HG03457 (cell line): ENCODE results near the gene NPAS2.

Experiments used
- ATAC-seq: cut with Tn5 transposase; IDR thresholded peaks from one replicate; pipeline ENCODE4 v1.9.1; 2021; ENCODE audit warnings: moderate number of reproducible peaks; ENCODE audit not compliant: unreplicated experiment

The NPAS2 gene

GRCh38 chr2:100852999-100853908, 33.3 kb downstream of the NPAS2 start:
- no peak for ATAC-seq

- no peak for ATAC-seq
Measured at GRCh38 chr2:100853909-100854810, 34.2 kb downstream of the NPAS2 start.

DNA sequence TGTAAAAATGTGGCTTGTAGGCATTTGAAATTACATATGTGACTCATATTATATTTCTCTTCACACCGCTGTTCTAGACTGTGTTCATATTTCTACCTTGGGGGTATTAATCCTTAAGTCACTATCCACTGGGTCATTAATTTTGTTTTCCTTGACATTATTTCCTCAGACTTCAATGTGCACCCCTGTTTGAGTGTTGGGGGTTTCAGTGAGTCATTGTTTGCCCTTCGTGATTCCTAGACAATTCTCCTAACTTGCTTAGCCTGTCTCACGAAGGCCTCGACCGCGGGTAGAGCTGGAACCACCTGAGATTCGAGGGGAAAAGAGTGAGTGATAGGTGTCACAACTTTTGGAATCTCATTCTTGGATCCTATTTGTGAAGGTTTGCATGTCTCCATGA, 35.1 kb downstream of the NPAS2 start:
- no peak for ATAC-seq

GRCh38 chr2:100855606-100856005, 35.7 kb downstream of the NPAS2 start:
- no peak for ATAC-seq

- ATAC-seq, result no peak
Measured at GRCh38 chr2:100856732-100857131, 36.8 kb downstream of the NPAS2 start.

DNA sequence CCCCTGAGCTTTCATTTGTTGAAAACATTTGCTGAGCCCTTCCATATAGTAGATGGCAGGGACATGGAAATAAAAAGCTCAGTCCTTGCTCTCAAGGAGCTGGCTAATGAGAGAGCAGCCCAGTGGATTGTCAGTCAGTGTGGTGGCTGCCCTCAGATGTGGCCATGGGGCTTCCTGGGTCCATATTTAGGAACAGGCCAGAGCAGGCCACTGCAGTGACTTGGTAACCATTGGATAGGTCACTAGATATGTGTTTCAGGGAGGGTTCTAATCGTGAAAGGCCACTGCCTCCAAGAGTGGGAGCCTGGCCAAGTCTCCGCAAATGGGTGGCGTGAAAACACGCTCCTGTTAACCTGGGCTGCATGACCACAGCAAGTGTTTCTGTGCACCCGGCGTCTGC, 37.4 kb downstream of the NPAS2 start:
- no peak for ATAC-seq

- ATAC-seq, result no peak
Measured at GRCh38 chr2:100857915-100858314, 38.0 kb downstream of the NPAS2 start.

DNA sequence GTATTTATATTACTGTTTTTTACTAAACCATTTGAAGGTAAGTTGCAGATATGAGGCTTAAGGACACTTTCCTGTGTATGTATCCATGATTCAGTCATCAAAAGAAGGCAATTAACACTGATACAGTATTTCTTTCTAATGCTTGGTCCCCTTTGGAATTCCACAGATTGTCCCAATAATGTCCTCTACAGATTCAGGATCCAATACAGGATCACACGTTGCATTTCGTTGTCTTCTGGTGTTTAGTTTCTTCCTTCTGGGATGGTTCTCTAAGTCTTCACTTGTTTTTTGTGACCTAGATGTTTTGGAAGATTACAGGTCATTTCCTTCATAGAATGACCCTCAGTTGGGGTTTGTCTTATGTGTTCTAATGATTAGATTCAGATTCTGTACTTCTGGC, 40.0 kb downstream of the NPAS2 start:
- ATAC-seq, result no peak

DNA sequence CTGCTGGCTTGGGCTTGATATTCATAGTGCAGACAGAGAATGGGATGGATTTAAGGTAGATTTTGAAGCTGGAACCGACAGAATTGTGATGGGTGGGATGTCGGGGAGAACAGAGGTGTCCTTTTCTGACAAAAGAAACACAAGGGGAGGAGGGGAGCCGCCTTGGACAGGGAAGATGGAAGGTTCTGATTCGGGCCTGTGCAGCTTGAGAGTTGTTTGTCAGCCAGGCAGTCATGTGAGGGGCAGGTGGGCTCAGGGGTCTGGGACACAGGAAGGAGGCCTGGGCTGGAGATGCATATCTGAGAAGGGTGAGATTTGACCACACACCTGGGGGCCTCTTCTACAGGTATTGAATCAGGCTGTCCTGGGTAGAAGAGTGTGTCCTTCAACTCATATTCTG, 41.4 kb downstream of the NPAS2 start:
- no peak for ATAC-seq

DNA sequence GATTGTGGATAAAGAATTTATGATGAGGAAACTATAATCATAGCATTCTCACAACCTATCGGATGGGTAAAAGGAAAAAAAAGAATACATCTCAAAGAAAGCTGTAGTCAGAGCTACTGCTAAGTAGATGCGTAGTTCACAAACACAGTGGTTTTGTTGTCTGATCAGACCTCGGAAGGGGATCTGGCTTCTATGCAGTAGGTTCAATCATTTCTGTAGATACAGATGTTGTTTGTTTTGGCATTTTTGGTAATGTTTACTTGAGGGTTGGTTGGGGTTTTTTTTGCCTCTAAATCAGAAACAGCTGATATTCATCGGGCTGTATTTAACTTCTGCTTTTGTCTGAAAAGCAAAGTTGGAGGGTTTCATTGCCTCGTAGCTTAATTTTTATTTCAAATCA, 42.1 kb downstream of the NPAS2 start:
- no peak for ATAC-seq

- ATAC-seq, result no peak
Measured at GRCh38 chr2:100865816-100866460, 46.0 kb downstream of the NPAS2 start.

DNA sequence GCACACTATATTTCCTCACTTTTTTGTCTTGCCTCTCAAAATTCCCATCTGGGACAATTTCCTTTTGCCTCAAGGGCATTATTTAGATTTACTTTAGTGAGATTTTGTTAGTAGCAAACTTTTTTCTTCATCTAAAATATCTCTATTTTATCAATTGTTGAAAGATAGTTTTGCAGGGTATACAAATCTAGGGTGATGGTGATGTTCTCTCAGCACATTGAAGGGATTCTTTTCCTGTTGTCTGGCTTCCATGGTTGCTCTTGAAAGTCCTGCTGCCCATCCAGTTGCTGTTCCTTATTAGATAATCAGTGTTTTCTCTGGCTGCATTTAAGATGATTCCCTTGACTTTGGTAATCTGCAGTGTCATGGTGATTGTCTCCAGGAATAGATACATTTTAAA, 48.1 kb downstream of the NPAS2 start:
- no peak for ATAC-seq

DNA sequence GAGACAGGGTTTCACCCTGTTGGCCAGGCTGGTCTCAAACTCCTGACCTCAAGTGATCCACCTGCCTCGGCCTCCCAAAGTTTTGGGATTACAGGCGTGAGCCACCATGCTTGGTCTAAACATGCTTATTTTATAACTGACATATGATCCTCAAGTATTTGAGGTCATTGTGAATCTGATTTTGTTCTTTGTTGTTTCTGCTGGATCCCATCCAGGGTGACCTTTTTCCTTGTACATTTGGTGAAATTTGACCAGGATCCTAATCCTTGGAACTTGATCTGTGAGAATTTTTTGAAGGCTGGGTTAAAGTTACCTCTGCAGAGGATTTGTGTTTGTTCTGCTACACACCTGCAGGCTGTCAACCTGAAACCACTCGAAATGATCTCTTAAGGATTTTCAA, 49.2 kb downstream of the NPAS2 start:
- no peak for ATAC-seq

- no peak for ATAC-seq
Measured at GRCh38 chr2:100870652-100871531, 51.0 kb downstream of the NPAS2 start.

DNA sequence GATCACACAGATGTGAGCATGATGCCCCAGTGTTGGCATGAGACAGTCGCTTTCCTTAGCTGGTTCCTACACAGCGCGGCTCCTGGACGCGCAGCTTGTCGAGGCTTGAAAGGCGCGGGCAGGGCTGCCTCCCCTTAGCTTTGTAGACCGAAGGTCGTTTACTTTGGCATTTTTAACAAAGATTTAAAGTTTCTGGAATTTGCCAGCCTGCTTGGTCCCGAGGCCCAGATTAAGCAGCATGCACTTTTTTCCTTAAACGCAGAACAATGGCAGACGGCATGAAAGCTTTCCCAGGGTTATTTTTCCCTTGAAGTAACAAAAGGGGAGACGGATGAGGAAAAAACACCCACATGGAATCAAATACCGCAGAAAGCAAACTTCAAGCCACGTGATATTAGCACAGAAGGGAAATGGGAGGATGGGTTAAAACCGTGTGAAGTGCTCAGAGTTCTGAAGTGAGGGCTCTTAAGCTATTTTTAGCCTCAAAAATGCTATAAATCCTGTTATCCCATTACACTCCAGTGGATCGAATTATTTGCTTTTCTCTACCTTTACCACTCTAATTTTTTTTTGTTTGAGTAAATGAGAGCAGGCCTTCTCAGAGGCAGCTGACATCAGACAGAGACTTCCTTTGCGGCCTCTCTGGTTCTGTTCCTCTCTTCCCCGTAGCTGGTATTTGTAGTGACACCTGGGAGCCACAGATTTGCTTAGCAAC, 55.7 kb downstream of the NPAS2 start:
- ATAC-seq, result no peak

DNA sequence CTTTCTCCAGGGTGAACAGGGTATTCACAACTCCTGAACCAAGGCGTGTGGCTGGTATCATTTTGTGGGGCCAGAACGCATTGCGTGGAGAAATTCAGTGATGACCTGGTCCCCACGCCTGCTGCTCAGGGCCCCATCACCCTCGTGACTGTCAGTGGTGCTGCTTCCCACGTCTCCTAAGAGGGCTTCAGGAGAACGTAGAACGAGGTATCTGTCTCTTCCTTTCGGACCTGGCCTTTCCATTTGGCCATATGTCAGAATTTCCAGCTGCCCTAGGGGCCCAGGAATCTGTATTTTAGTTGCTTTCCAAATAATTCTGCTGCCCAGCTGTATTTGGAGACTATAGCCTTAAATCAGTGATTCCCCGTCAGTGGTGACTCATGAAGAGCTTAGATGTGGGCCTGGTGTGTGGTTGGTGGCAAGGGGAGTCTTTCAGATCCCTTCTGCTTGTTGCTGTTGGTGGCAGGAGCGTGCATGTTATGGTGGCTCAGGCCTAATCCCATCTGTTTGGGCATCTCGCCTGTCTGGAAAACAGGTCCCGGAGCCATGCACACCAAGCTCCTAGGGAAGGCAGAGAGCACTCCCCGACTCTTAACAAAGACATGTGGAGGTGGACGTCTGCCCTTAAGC, 56.4 kb downstream of the NPAS2 start:
- ATAC-seq, result no peak

DNA sequence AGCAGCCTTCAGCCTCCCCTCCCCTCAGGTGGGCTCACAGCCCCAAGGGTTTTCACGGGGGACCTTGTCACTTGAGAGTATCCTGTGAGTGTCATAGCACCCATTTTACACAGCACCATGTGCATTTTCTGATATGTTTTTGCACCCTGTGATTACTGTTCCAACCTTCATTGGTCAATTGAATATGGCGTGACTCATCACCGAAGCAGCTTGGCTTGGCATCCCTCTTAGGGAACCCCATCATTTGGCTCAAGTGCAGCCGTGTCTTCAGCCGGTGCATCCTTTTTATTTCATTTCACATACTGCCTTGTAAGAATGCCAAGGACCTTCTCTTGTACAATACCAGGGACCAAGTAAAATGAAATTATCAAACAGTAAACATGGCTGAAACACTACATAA, 57.6 kb downstream of the NPAS2 start:
- ATAC-seq, result no peak

DNA sequence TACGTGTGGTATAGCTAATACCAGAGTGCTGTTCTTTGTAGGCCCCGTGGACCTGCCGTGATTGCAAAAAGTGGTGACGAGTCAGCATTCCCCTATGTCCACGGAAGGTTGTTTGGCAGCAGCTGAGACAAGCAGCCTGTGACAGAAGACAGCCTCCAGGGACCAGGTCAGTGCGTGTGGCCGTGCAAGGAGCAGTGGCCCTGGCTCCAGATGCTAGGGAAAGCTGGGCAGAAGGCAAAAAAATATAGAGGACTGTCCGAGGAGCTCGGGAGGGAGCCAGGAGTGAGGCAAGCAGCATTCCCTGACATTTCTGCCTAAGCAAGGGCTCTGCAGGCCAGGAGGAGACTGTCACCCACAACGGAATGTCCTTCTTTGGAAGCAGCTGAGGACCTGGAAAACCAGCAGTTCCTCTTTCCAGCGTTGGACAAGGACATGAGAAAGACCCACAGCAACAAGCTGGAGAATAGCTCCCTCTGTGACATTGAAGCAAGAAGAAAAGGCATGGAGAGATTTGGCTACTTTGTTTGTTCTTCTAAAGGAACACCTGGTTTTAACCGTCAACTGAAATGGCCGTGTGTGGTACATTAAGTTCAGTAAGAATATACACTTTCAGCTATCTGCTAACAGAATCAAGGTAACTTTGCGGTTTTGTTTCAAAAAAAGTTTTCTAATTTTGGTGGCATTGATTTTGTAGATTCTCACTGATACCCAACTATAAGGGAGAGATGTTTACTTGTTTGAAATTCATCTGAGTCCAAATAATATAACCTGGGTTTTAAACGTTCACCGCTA, 58.3 kb downstream of the NPAS2 start:
- ATAC-seq, result no peak

- ATAC-seq, result no peak
Measured at GRCh38 chr2:100879296-100879695, 59.4 kb downstream of the NPAS2 start.
